KOPT-K1 (cell line): ENCODE results near the gene VSIG10L.

Source experiments
- H3K27ac ChIP-seq: fragments of 200-600 bp; sonication (generic); 2 replicates; pipeline ENCODE4 v1.5.1; 2016; ENCODE audit warnings: antibody characterized with exemption, mild to moderate bottlenecking, low read depth, low read length; ENCODE audit not compliant: poor library complexity, severe bottlenecking
- H3K36me3 ChIP-seq: fragments of 200-600 bp; sonication (generic); 2 replicates; pipeline ENCODE4 v1.5.1; 2017; ENCODE audit warnings: antibody characterized with exemption, mild to moderate bottlenecking, low read length, moderate library complexity; ENCODE audit not compliant: insufficient read depth
- H3K9me3 ChIP-seq: fragments of 200-600 bp; sonication (generic); 2 replicates; pipeline ENCODE4 v1.5.1; 2017; ENCODE audit warnings: antibody characterized with exemption, low read length, mild to moderate bottlenecking; ENCODE audit not compliant: insufficient read depth, poor library complexity, severe bottlenecking

The VSIG10L gene

DNA sequence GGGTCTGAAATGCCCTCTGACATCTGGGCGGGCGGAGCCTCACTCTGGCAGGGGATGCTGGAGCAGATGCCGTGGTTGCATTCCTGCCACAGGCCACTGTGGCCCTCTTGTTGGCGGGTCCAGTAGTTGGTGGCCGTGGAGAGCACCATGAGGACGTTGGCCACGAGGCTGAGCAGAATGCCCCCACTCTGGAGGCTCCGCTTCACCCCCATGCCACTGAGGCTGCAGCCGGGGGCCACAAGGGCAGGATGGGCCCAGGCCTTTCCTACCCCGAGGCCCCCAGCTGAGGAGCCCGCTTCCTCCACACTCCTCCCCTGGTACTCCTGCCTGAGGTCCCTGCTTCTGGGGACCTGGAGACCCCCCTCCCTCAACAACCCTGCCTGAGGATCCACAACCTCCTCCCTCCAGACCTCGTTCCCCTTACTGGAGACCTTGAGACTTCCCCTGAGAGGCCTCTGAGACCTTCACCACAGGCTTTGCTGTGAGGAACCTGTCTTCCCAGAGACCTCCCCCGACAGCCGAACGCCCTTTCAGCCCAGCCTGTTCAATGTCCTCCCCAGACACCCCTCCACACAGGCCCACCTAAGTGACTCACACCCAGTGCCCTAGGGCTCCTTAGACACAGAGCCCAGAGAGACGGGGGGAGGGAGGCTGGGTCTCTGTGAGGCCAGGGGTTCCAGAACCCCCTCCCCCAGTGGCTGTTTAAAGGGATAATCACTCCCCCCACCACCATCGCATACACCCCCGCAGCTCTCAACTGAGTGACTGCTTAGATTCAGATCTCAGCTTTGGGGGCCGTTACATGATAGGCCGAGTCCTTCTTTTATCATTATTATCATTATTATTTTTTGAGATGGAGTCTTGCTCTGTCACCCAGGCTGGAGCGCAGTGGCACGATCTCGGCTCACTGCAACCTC is 26.7 kb upstream of the VSIG10L start, which contains the start of gene CLDND2:
CLDND2 (minus strand) TSS at position 638 of the 917 bp plus-strand sequence; CDS start at position 212, 426 bp downstream.
- no peaks in the 10 kb centered on the region for H3K36me3 ChIP-seq
- H3K9me3 ChIP-seq, result no peaks in the 10 kb centered on the region
- peak within 1 kb of the TSS; percentile 82 for H3K27ac ChIP-seq

GRCh38 chr19:51367565-51368365 is 25.8 kb upstream of the VSIG10L start:
- H3K36me3 ChIP-seq, result no peaks in the 10 kb centered on the region

DNA sequence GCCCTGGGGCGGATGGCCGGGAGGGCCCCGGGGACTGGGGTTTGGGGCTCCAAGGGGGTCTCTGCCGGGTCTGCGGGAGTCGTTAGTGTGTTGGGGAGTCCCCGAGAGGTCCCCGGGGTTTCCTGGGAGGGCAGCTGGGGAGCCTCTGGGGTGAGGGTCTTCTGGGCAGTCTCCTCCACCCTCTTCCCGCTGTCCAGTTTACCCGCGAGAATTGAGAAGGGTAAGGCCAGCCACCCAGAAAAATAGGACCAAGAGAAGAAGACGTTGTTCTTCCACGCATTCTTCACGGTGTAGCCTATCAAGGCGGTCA is 25.3 kb upstream of the VSIG10L start:
- no peaks in the 10 kb centered on the region for H3K9me3 ChIP-seq
- H3K27ac ChIP-seq, result peak overlapping the region; percentile 82
- H3K36me3 ChIP-seq, result no peaks in the 10 kb centered on the region

More at GRCh38 chr19:51367565-51368365, 25.8 kb upstream of the VSIG10L start:
- peak overlapping the region; percentile 82 for H3K27ac ChIP-seq
- H3K9me3 ChIP-seq, result no peaks in the 10 kb centered on the region

DNA sequence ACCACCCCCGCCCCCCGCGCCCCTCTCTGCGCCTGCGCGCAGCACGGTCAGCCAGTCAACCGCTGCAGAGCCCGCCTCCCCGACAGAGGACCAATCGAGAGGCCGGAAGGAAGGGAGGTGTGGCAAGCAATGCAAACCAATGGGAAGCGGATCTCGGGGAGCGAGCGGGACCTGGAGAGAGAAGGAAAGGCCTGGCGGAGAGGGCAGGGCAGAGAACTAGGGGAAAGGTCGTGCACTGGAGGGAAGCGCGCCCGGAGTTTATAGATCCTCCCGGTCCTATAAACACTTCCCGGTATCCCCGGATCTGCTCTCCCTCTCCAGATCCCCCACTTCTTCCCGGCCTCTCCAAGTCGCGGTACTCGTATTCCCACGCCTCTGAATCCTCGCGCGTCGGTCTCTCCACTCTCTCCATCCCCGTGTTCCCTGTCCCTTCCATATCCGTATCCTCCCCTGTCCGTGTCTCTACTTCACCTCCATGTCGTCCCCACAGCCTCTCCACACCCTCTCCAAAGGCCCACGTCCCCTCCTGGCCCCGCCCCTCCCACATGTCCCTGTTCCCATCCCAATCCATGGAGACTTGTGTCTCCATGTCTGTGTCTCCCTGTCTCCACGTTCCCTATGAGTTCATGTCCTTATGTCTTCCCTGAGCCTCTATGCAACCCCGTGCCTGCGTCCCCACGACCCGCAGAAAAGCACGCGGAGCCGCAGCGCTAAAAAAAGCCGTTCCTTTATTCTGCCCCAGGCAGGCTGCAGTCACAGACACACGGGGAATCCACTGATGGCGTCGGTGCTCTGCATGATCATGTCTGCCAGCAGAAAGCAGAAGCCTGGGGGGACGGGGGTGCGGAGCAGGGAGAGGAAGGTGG is 24.7 kb upstream of the VSIG10L start:
- H3K9me3 ChIP-seq, result no peaks in the 10 kb centered on the region
- no peaks in the 10 kb centered on the region for H3K36me3 ChIP-seq
- H3K27ac ChIP-seq, result peak overlapping the region; percentile 82

DNA sequence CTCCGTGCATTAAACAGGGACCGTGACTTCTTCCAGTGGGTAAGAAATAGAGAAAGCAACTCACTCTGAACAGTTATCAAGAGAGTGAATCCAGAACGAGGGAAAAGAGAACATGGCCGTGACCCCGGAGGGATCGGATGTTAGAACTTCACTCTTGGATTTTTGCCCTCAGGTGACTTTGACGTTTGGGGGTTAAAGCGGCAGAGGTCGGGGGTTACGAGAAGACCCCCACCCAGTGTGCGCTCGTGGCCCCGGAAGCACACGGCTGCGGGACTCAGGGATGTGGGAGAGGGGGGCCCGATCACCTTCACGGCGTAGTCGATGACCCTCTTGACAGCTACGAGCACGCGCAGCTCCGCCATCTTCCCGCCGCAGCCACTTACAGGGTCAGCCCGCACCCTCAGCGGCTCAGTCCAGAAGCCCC is 24.0 kb upstream of the VSIG10L start, which contains the start of gene ETFB:
ETFB (minus strand) TSS at position 424 of the 424 bp plus-strand sequence; CDS start at position 362, 62 bp downstream.
- no peaks in the 10 kb centered on the region for H3K36me3 ChIP-seq
- H3K9me3 ChIP-seq, result no peaks in the 10 kb centered on the region
- peak within 1 kb of the TSS; percentile 82 for H3K27ac ChIP-seq

DNA sequence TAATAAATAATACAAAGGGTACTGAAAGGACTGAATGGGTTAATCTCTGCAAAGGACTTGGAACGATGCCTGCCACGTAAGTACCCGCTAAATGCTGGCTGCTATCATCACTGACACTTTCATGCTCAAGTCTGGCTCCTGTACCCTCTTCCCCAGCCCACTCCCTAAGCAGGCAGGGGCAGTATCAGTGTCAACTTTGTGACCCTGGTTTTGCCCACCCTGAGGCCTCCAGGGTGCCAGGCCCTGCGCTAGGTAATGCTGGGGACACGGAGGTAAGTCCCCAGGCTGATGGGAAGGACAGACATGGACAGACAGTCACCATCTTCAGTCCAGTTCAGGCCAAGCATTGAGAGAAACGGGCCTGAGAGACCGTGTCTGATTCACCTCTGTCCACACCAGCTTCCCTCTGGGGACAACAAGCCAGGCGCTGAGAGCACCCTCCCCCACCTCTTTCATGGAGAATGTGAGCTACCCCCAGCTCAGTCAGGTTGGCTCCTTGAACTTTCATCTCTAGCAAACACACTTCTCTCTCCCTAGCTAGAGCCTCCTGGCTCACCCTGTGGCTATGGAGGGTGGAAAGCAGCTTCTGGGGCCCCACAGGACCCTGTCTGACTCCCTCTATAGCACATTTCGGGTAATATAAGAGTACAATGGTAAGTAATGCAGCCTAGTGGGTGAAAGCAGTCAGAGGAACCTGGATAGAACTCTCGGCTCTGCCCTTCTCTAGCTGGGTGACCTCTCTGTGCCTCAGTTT is 23.4 kb upstream of the VSIG10L start:
- H3K36me3 ChIP-seq, result no peaks in the 10 kb centered on the region
- H3K27ac ChIP-seq, result peak overlapping the region; percentile 82
- H3K9me3 ChIP-seq, result no peaks in the 10 kb centered on the region

DNA sequence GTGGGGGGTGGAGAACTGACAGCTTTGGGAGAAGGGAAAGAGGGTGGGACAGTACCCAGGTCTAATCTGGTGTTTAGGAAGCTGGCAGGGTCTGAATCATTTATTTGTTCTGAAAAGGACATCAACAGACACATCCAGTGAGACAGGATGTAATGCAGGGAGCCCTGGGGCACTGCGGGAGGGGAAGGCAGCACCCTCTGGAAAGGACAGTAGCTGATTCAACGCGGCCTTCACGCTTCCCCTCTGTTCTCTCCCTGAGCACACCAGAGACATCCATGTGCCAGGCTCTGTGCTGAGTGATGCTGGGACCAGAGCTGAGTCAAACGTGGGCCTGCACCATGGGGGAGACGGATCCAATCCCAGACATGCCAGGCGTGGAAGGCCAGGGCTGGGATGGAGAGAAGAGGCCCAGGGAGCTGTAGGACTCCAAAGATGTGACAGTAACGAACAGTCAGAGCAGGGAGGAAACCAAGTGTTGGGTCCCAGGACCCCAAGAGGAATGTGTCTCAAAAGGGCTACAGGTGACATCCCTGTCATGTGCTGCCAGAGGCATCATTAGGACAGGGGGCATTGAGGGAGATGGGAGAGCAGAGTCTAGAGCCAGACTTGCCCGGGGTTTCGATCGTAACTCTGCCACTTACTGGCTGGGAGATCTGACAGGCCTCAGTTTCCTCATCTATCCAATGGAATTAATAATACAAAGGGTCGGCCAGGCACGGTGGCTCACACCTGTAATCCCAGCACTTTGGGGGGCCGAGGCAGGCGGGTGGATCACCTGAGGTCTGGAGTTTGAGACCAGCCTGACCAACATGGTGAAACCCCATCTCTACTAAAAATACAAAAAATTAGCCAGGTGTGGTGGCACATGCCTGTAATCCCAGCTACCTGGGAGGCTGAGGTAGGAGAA is 22.5 kb upstream of the VSIG10L start:
- Histone ChIP-seq H3K9me3 (no peaks in the 10 kb centered on the region), H3K36me3 (no peaks in the 10 kb centered on the region), H3K27ac (no peak overlapping the region)

DNA sequence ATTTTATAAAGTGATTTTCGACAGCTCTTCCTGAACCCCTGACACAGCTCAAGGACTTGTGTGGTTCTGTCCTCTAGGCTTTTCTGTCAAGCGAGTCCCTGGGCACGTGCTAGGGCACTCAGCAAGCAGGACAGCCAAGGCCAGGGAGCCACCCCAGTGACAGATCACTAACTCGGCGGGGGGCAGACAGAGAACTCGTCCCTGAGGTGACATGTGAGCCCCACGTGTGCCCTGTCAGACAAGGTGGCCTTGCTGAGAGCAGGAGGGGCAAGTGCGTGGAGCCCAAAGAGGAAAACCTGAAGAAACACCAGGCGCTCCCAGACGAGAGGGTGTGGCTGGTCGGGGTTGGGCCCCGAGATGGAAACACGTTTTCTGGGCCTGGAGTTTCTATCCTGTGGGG is 19.3 kb upstream of the VSIG10L start:
- H3K9me3 ChIP-seq, result no peaks in the 10 kb centered on the region
- no peak overlapping the region for H3K27ac ChIP-seq
- no peaks in the 10 kb centered on the region for H3K36me3 ChIP-seq

GRCh38 chr19:51359294-51359693 is 17.4 kb upstream of the VSIG10L start:
- Histone ChIP-seq H3K9me3 (no peaks in the 10 kb centered on the region), H3K27ac (no peak overlapping the region), H3K36me3 (no peaks in the 10 kb centered on the region)

DNA sequence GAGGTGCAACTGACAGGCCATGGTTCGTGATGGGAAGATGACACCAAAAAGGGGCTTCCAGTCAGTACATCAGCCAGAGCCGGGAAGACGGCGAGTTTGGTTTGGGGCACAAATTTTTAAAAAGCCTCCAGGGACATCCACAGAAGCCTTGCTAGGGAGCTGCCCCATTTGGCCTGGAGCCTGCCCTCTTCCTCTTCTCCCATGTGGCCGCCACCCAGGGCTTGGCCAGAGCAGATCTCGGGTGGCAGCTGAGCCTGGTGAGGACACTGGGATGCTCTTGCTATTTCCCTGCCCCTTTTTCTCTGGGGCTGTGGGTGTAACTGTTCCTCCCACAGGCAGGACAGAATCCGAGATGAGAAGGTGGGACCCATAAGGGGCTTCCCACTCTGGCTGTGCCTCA is 16.0 kb upstream of the VSIG10L start:
- H3K36me3 ChIP-seq, result peaks cover 2% of the 10 kb centered on the region; the same call in 1 of the 2 replicates
- no peak overlapping the region for H3K27ac ChIP-seq
- no peaks in the 10 kb centered on the region for H3K9me3 ChIP-seq

DNA sequence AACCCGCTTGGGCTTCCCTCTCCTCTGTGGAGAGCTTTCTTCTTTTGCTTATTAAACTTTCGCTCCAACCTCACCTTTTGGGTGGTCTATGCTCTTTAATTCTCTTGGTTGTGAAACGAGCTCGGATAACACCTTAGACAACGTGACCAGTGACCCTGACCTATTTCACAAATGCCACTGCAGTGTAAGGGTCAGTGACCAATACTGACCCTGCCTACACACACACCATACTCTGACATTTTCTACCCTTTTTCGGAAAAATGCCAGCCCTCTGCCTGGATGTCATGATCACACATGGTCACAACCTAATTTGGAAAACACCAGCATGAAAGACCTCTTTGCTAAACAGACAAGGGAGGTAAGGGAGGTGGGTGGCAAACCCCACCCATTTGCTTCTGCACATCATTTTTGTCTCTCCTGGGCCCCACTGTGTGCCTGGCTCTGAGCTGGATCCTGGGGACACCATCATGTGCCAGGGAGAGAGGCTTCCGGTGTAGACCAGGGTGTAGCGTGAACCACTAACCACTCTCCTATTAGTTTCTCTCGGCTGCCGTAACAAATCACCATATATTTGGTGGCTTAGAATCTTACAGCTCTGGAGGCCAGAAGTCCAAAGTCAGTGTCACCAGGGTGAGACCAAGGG is 14.3 kb upstream of the VSIG10L start:
- Histone ChIP-seq H3K9me3 (no peaks in the 10 kb centered on the region), H3K27ac (no peak overlapping the region), H3K36me3 (peaks cover 18% of the 10 kb centered on the region)

- H3K36me3 ChIP-seq, result peaks cover 34% of the 10 kb centered on the region
- H3K27ac ChIP-seq, result peak overlapping the region; percentile 15
- H3K9me3 ChIP-seq, result no peaks in the 10 kb centered on the region
These were observed 12.8 kb upstream of the VSIG10L start for GRCh38 chr19:51354742-51355148.
